ENCODE data around the gene FMN1.
"Not testable (repeated sequence)": the region's sequence is repeated elsewhere in the genome, so short reads cannot be mapped to it uniquely, and the experiment has no call there.

Gene FMN1

GRCh38 chr15:32866454-32867312 is 327.8 kb downstream of the FMN1 start:
- no peak for DNase-seq (ENCODE audit: low read depth in 2 of 3, low spot score in 1 of 3)

GRCh38 chr15:32864841-32865240 is 329.7 kb downstream of the FMN1 start:
- DNase-seq (ENCODE audit: low read depth in 2 of 3, low spot score in 1 of 3): no peak

GRCh38 chr15:32864051-32864450 is 330.5 kb downstream of the FMN1 start:
- no peak for DNase-seq (ENCODE audit: low read depth in 2 of 3, low spot score in 1 of 3)

- no peak for DNase-seq (ENCODE audit: low read depth in 2 of 3, low spot score in 1 of 3)
Measured at GRCh38 chr15:32861761-32862160, 332.8 kb downstream of the FMN1 start.

DNA sequence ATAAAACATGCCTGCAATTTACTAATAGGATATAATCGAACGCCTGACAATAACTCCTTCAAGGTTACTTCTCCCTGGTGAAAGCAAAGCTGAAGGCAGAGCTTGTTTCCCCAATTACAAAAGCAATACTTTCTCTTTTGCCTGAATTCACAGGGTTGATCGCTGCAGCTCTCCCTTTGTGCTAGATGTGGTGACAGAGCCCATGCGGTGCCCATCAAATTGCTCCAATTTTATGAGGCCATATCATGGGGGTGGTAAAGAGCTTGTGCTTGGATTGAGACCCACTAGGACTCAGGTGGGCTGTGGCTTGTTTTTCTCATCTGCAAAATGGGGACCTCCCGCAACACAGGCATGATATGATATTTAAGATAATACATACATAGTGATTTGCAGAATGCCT is 333.3 kb downstream of the FMN1 start:
- no peak for DNase-seq (ENCODE audit: low read depth in 2 of 3, low spot score in 1 of 3)

DNA sequence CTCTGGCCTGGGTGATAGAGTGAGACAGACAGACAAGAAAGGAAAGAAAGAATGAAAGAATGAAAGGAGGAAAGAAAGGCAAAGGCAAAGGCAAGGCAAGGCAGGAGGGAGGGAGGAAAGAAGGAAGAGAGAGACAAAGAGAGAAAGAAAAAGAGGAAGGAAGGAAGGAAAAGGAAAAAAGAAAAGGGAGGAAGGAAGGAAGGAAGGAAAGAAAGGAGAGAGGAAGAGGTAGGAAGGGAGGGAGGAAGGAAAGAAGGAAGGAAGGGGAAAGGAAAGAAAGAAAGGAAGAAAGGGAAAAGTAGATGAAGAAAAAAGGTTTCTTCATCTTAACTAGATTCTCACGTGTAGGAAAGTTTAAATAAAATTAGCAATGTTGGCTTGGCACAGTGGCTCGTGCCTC is 334.5 kb downstream of the FMN1 start:
- DNase-seq (ENCODE audit: low read depth in 2 of 3, low spot score in 1 of 3): no peak

DNA sequence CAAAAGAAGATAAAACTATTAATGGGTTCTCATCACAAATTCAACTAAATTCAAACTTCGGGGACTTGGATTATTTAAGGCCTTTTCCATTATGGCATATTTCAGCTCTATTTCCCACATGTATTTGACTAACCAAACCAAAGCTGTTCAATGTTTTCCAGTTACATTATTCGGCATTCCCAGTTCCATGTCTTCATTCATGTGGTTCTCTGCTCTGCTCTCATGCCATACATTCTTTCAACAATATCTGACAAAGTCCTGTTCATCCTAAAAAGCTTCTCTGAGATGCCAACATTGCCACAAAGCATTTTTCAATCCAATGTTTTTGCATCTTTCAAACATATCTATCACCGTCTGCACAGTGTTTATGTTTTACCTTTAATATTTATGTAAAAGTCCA is 335.3 kb downstream of the FMN1 start:
- DNase-seq (ENCODE audit: low read depth in 2 of 3, low spot score in 1 of 3): no peak

DNA sequence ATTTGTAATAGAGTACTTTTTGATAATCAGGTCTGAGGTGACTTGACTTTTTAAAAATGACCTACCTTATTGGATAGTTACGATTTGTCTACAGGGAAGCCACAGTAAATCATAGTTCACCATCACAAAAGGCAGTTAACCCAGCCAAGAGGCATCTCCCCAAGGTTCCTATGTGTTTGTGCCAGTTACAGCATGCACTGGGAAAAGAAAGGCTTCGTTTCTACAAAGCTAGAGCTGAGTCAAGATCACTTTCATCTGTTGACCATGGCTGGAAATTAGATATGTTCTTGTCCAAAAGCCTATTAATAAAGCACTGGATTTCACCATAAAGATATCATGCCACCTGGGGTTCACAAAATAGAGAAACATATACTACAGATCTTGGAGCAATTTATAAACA is 336.8 kb downstream of the FMN1 start:
- no peak for DNase-seq (ENCODE audit: low read depth in 2 of 3, low spot score in 1 of 3)

GRCh38 chr15:32856753-32857152 is 337.8 kb downstream of the FMN1 start:
- DNase-seq (ENCODE audit: low read depth in 2 of 3, low spot score in 1 of 3): no peak

DNA sequence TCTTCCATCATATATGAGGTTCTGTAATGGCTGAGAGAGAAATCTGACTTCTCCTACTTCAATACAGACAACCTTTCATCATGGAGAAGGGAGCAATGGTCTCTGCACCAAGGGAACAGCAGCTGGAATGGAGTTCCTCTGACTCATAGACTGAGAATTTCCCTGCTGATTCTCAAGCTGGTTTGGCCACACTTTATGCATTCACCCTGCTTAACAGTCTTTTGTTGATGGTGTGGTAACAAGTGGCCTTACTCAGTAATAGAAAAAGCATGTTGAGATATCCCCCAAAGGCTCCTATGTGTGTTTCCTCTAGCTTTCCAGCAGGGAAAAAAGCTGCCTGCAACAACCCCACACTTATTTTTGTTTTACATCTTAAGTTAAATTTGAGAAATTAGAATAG is 338.6 kb downstream of the FMN1 start:
- no peak for DNase-seq (ENCODE audit: low read depth in 2 of 3, low spot score in 1 of 3)

- no peak for DNase-seq (ENCODE audit: low read depth in 2 of 3, low spot score in 1 of 3)
Measured at GRCh38 chr15:32853592-32853991, 340.9 kb downstream of the FMN1 start.

- no peak for DNase-seq (ENCODE audit: low read depth in 2 of 3, low spot score in 1 of 3)
Measured at GRCh38 chr15:32852771-32853170, 341.7 kb downstream of the FMN1 start.

DNA sequence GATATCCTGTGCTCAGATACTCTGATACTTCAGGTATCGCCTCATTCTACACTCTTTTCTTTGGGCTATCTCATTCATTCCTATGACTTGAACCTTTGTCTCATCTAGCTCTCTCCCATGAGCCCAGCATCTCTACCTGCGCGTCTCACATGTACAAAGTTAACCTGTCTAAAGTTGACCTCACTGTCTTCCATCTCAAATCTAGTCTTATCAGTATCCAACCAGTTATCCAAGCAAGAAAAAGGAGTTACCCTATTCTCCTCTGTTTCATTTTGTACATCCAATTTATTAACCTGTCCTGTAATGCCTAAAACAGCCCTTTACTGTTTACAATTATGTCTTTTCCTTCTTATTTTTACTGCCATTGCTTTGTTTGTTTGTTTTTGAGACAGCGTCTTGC is 342.5 kb downstream of the FMN1 start:
- no peak for DNase-seq (ENCODE audit: low read depth in 2 of 3, low spot score in 1 of 3)

- DNase-seq (ENCODE audit: low read depth in 2 of 3, low spot score in 1 of 3): no peak
Measured at GRCh38 chr15:32851572-32851971, 342.9 kb downstream of the FMN1 start.

- DNase-seq (ENCODE audit: low read depth in 2 of 3, low spot score in 1 of 3): no peak
Measured at GRCh38 chr15:32849769-32850668, 344.5 kb downstream of the FMN1 start.

DNA sequence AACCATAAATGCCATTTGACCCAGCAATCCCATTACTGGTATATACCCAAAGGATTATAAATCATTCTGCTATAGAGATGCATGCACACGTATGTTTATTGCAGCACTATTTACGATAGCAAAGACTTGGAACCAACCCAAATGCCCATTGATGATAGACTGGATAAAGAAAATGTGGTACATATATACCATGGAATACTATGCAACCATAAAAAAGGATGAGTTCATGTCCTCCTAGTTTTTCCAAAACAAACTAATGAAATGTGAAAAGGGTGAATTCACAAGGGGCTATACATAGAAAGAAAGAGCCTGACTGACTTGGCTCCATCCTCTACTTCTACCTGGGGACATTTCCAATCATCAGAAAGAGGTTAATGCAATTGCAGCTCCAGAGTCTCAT is 347.8 kb downstream of the FMN1 start:
- DNase-seq (ENCODE audit: low read depth in 2 of 3, low spot score in 1 of 3): not testable (repeated sequence)

GRCh38 chr15:32844118-32844711 is 350.3 kb downstream of the FMN1 start:
- DNase-seq (ENCODE audit: low read depth in 2 of 3, low spot score in 1 of 3): no peak

- no peak for DNase-seq (ENCODE audit: low read depth in 2 of 3, low spot score in 1 of 3)
Measured at GRCh38 chr15:32843219-32843815, 351.2 kb downstream of the FMN1 start.

DNA sequence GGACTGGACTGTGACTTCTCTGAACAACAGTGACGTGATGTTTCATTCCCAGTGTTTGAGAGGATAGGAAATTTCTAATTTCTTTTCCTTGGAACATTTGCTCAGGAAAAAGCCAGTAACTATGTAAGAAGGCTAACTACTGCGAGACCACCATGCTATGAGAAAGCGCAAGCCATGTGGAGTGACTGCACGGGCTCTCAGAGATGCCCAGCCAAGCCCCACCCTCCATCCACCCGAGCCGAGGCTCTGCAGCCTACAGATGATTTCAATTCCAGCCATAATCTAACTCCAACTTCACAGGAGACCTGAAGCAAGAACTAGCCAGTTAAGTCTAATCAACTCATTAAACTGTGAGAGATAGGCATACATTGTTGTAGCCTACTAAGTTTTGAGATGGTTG is 352.4 kb downstream of the FMN1 start:
- DNase-seq (ENCODE audit: low read depth in 2 of 3, low spot score in 1 of 3): no peak

GRCh38 chr15:32840507-32841245 is 353.8 kb downstream of the FMN1 start:
- DNase-seq (ENCODE audit: low read depth in 2 of 3, low spot score in 1 of 3): no peak

- no peak for DNase-seq (ENCODE audit: low read depth in 2 of 3, low spot score in 1 of 3)
Measured at GRCh38 chr15:32838820-32839219, 355.7 kb downstream of the FMN1 start.

Measured in stimulated activated CD4-positive, alpha-beta T cell treated with anti-CD3 and anti-CD28 coated beads, Interleukin-12 subunit alpha, Interleukin-12 subunit beta, amount 100 ng/mL, for 48 hours (primary cell).